Cerebellar cortex (tissue), 1 donor: ENCODE measurements around the gene KIFAP3.
"Not testable (repeated sequence)": the region's sequence is repeated elsewhere in the genome, so short reads cannot be mapped to it uniquely, and the experiment has no call there.

Experiments
- DNase-seq: peaks from one replicate; pipeline ENCODE4 v3.0.0-alpha.2; 2015; ENCODE audit warnings: low spot score

The KIFAP3 gene

GRCh38 chr1:169886931-169887330 lies 187.6 kb downstream of the KIFAP3 start:
- no peak for DNase-seq

- no peak for DNase-seq
These were observed 188.1 kb downstream of the KIFAP3 start for GRCh38 chr1:169886422-169886821.

- no peak for DNase-seq
These were observed 189.3 kb downstream of the KIFAP3 start for GRCh38 chr1:169885207-169885606.

GRCh38 chr1:169884634-169885033 lies 189.9 kb downstream of the KIFAP3 start:
- no peak for DNase-seq

GRCh38 chr1:169882039-169882511 lies 192.4 kb downstream of the KIFAP3 start:
- no peak for DNase-seq

GRCh38 chr1:169879034-169879840 lies 195.3 kb downstream of the KIFAP3 start:
- DNase-seq = no peak

- DNase-seq = no peak
These were observed 196.0 kb downstream of the KIFAP3 start for GRCh38 chr1:169878498-169878897.

- DNase-seq = no peak
These were observed 196.5 kb downstream of the KIFAP3 start for GRCh38 chr1:169877800-169878491.

GRCh38 chr1:169874229-169874628 lies 200.3 kb downstream of the KIFAP3 start:
- no peak for DNase-seq

- DNase-seq = no peak
These were observed 200.8 kb downstream of the KIFAP3 start for GRCh38 chr1:169873582-169874199.

GRCh38 chr1:169872906-169873305 lies 201.6 kb downstream of the KIFAP3 start:
- no peak for DNase-seq

GRCh38 chr1:169871988-169872387 lies 202.5 kb downstream of the KIFAP3 start:
- not testable (repeated sequence) for DNase-seq
